Kidney epithelial cell (primary cell): ENCODE data around the gene SLC34A1. TPM values are rescaled to one million over a fixed set of nuclear protein-coding genes. Genes with fewer than 3 reads are reported as not detected.

ENCODE experiments used
- DNase-seq: peaks from one replicate; pipeline ENCODE4 v3.0.0-alpha.2; 2010; ENCODE audit warnings: low read depth
- H3K27me3 ChIP-seq: 2 replicates; pipeline ENCODE4 v1.6.0; 2011; ENCODE audit warnings: low read length; ENCODE audit not compliant: control insufficient read depth, insufficient read depth
- H3K36me3 ChIP-seq: 2 replicates; pipeline ENCODE4 v1.5.1; 2011; ENCODE audit warnings: low read length; ENCODE audit not compliant: control insufficient read depth, insufficient read depth
- H3K4me3 ChIP-seq: 2 replicates; pipeline ENCODE4 v1.5.1; 2011; ENCODE audit warnings: low read depth, mild to moderate bottlenecking, control low read depth, low read length
- total RNA-seq: library from RNA; depleted of rRNA; stranded (reverse); fragments of >200 nt; gene quantifications from 2 replicates; pipeline ENCODE4 v1.2.3, GENCODE V29; 2015
- TF ChIP-seq, protein P1 (sequence below): IDR thresholded peaks from 2 replicates; pipeline ENCODE4 v1.5.1; 2011; ENCODE audit warnings: mild to moderate bottlenecking, moderate library complexity, low read length, control low read depth, inconsistent platforms; ENCODE audit not compliant: insufficient read depth, poor library complexity, severe bottlenecking

SLC34A1 gene
- total RNA-seq, 1 donor from 2014 or later, result not detected

DNA sequence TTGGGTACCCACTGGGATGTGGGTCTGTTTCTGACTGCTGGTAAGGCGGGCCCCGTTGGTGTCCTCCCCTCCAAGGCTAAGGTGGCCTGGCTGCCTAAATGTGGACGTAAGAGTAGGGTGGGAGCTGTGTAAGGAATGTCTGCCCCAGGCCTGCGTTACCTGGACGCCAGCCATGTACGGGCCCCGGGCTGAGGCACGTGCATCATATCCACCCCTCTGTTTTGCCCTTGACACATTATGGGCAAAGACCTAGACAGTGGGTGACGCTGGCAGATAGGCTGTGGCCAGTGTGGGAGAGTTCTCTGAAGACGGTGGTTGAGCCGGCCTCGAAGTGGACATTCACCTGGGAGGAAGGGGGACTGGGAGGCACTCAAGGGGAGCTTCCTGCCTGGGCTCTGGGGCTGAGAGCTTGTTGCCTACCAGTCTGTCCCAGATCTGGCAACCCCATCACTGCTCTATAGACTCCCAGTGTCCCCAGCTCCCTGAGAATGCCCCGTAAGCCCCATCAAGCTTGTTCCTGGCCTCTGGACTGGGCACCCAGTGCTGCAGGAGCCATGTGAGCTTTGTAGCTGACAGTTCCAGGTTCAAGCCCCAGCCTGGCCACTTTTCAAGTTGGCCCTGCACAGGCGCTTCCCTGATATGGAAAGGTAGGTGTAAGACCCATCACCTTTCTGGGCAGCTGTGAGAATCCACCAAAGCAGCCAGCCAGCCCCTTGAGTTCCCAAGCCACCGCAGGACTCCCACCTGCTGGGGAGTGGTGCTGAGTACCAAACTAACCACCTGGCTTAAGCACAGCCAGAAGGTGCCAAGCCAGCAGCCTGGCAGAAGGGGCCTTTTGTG, 59.1 kb downstream of the SLC34A1 start:
- TF ChIP-seq, protein P1, sequence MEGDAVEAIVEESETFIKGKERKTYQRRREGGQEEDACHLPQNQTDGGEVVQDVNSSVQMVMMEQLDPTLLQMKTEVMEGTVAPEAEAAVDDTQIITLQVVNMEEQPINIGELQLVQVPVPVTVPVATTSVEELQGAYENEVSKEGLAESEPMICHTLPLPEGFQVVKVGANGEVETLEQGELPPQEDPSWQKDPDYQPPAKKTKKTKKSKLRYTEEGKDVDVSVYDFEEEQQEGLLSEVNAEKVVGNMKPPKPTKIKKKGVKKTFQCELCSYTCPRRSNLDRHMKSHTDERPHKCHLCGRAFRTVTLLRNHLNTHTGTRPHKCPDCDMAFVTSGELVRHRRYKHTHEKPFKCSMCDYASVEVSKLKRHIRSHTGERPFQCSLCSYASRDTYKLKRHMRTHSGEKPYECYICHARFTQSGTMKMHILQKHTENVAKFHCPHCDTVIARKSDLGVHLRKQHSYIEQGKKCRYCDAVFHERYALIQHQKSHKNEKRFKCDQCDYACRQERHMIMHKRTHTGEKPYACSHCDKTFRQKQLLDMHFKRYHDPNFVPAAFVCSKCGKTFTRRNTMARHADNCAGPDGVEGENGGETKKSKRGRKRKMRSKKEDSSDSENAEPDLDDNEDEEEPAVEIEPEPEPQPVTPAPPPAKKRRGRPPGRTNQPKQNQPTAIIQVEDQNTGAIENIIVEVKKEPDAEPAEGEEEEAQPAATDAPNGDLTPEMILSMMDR, result no peak

DNA sequence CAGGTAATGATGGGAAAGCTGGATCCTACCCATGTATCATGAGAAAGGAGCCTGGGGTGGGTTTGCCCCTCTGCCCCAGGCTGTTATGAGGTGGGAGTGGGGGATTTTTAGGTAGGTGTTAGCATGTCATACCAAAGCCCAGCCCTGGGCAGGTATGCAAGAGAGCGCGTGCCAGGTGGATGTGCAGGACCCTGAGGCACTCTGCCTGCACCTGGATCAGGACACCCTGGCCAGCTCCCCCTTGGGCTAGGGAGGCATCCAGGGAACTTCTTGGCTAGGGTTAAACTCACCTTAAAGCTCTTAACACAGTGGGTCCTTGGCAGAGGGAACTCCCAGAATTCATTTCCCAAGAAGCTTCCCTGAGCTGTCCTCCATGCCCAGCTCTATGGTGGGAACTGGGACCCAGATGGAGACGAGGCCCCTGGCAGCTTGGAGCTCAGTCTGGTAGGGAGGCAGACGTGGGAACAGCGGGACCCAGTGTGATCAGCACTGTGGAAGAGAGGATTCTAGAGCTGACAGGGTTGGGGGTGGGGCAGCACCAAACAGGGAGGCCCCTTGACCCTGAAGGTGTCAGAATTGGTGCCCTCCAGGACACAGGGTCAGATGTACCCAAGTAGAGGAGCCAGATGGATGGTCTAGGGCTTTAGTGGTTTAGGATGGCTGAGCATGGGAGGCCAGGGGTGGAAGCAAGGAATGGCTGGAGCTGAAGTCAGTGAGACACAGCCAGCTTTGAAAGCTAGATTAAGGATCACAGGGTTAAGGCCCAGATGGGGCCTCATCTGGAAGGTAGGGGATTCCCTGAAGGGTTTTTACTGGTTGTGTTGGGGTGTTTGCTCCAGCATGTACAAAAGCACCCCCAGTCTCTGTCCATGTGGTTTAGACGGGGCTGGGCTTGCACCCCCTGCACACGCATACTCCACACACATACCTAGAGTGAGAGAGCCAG, 60.1 kb downstream of the SLC34A1 start:
- no peak for DNase-seq
- Histone ChIP-seq H3K27me3 (no peaks in the 10 kb centered on the region), H3K4me3 (no peak overlapping the region), H3K36me3 (no peaks in the 10 kb centered on the region)
- TF ChIP-seq, protein P1, result no peak

More for the DNA sequence above, 59.1 kb downstream of the SLC34A1 start:
- DNase-seq, result no peak
- H3K36me3 ChIP-seq, result no peaks in the 10 kb centered on the region
- no peak overlapping the region for H3K4me3 ChIP-seq
- no peaks in the 10 kb centered on the region for H3K27me3 ChIP-seq

DNA sequence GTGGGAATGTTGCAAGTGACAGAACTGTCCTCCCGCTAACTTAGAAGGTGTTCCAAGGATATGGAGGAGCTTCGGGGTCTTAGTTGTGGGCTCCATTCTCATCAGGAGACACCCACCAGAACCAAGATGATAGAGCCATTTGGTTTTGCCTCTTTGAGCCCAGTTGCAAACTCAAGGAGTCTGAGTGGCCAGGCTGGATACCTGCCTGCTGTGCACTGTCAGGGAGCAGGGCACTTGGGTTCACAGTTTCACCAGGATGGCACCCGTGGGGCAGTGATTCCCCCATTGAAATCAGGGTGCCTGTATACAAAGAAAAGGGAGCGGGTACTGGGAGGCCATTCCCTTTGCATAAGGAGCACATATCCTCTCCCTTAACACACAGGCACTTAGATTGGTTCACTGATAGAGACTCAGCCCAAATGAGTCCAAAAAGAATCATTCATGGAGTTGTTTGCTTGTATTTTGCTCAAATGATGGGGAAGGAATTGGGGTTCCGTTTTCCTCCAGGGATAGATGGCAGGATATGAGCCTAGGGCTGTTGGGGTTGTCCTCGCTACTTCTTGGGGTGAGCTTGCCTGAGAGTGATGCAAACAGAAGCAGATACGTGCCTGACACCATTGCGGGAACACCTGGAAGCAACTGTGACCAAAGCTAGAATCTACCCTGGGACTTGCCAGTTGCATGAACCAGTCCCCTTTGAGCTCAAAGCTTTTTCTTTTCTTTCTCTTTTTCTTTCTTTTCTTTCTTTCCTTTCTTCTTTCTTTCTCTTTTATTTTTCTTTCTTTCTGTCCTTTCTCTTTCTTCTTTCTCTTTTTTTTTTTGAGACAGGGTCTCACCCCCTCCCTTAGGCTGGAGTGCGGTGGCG, 61.0 kb downstream of the SLC34A1 start:
- H3K27me3 ChIP-seq, result no peaks in the 10 kb centered on the region
- no peaks in the 10 kb centered on the region for H3K36me3 ChIP-seq
- TF ChIP-seq, protein P1, result no peak
- H3K4me3 ChIP-seq, result no peak overlapping the region
- no peak for DNase-seq

DNA sequence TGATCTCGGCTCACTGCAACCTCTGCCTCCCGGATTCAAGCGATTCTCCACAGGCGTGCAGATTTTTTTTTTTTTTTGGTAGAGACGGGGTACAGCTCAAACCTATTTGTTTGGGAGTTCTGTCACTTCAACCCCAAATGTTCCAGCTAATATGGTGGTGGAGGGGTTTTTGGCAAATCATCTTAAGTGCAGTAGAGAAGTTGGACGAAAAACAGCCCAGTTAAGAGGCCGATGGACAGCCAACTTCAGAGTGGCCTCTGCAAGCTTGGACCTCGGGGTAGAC, 61.6 kb downstream of the SLC34A1 start:
- TF ChIP-seq, protein P1, result no peak
- Histone ChIP-seq H3K27me3 (no peaks in the 10 kb centered on the region), H3K36me3 (no peaks in the 10 kb centered on the region), H3K4me3 (peak overlapping the region; percentile 58)
- no peak for DNase-seq

DNA sequence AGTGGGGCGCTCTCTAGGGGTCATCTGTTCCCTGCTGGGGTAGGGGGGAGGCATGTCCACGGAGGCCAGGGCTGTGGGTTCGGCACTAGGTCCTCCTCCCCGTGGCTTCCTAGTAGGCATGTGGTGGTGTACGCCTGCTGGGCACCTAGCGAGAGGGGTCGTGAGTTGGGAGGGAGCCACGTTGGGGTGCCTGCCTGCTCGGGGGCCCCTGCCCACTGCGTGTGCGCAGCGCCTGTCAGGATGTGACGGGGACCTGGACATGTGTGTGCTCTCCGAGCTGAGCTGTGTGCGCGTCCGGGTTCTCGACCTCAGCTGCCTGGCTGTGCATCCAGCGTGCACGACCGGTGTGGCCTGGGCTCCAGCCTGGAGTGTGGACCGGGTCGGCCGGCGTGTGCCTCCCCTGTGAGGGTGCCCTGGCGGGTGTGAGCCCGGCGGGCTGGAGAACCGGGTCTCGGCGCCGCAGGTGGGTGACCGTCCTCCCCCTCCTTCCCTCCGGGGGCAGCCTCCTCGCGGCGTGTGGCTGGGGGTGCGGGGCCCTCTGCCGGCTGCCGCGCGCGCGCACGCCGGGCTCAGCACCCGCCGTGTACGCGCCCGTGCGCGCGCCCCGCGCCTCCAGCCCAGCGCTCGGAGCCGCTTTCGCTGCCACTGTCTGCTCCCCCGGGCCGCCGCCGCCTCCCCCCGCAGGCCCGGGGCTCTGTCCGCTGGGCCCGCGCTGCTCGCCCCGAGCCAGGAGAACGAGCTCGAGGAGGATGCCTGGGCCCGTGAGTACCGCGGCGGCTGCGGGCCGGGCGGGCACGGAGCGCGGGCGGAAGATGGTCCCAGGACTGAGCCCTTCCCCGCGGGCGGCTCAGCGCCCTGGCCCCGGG, 62.2 kb downstream of the SLC34A1 start, which contains the start of gene PRR7:
PRR7 (plus strand) TSS at position 615 of the 866 bp plus-strand sequence. CDS start 8,254 bp downstream, outside the sequence.
- H3K4me3 ChIP-seq, result peak within 1 kb of the TSS; percentile 58
- no peaks in the 10 kb centered on the region for H3K27me3 ChIP-seq
- DNase-seq, result no peak
- TF ChIP-seq, protein P1, result no peak
- H3K36me3 ChIP-seq, result no peaks in the 10 kb centered on the region
